Measurements from ENCODE around the gene PDGFA.

PDGFA gene

DNA sequence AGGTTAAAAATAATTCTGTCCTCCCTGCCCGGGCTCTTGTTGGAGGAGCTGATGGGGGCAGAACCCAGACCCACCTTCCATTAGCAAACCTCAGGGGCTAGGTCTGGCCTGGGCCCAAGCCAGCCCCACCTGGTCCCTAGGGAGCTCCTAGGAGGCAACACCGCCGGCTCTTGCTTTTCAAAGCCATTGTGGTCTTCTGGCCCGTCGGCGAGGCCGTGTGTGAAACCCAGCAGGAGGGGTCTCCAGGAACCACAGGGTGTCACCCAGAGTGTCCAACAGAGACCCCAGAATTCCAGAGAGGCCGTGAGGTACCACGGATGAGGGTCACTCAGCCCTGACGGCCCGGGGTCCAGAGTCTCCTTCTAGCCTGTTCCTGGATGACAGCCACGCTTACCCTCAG lies 16.6 kb upstream of the PDGFA start:
- DNase-seq (ENCODE audit: low read depth) = no peak

DNA sequence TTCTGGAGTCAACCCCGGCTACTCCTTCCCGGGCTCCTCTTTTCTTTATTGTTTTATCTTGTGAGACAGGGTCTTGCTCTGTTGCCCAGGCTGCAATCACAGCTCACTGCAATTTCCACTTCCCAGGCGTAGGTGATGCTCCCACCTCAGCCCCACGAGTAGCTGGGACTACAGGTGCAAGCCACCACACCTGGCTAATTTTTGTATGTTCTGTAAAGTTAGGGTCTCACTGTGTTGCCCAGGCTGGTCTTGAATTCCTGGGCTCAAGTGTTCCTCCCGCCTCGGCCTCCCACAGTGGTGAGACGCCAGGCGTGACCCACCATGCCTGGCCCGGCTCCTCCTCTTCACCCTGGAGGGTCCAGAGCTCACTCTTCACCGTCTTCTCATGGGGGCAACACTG lies 15.3 kb upstream of the PDGFA start:
- DNase-seq (ENCODE audit: low read depth) = no peak

DNA sequence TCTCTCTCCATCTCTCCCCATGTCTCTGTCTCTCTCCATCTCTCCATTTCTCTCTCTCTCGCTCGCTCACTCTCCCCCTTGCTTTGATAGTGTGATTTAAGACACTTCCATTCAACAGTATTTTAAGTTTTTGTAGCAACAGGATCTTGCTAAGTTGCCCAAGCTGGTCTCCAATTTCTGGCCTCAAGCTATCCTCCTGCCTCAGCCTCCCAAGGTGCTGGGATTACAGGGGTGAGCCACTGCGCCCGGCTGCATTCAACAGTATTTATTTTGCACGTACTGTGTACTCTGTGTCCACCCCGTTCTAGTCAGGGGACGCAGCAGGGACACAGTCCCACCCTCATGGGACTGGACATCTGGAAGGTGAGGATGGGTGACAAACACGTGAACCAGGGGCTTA lies 14.4 kb upstream of the PDGFA start:
- DNase-seq (ENCODE audit: low read depth) = no peak

DNA sequence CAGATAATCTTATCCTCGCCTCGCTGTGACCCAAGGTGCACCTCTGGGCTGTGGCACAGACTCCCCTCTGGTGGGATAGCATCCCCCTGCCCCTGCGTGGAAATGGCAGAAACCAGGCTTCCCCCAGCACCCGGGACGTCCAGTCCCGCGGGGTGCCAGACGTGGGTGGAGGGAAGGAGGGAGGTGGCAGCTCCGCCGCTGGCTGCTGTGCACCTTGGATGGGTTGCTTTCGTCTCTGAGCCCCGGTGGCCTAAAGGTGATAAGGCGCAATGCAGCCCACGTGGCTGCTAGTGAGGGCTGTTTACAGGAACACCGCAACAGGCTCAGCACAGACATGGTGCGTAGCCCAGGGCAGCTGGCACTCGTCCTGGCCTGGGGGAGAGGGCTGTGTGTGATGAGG lies 13.6 kb upstream of the PDGFA start:
- no peak for DNase-seq (ENCODE audit: low read depth)

GRCh38 chr7:532379-533143 lies 12.9 kb upstream of the PDGFA start:
- no peak for DNase-seq (ENCODE audit: low read depth)

DNA sequence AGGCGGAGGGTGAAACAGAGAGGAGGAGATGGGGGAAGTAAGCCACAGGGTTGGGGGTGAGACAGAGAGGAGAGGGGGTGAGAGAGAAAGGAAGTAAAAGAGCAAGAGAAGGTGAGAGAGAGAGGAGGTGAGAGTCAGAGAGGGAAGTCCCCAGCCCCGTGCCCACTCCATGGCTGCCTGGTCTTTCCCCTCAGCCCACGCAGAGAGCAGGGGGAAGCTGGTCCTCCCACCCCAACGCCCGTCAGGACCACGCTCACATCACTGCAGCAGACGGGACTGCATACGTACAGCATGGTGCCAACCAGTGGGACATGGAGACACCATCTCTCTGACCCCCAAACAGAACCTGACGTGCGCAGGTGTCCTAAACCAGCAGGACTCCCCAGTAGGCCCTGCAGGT lies 12.1 kb upstream of the PDGFA start:
- DNase-seq (ENCODE audit: low read depth) = no peak

GRCh38 chr7:528451-528850 lies 8.8 kb upstream of the PDGFA start:
- DNase-seq (ENCODE audit: low read depth) = no peak

DNA sequence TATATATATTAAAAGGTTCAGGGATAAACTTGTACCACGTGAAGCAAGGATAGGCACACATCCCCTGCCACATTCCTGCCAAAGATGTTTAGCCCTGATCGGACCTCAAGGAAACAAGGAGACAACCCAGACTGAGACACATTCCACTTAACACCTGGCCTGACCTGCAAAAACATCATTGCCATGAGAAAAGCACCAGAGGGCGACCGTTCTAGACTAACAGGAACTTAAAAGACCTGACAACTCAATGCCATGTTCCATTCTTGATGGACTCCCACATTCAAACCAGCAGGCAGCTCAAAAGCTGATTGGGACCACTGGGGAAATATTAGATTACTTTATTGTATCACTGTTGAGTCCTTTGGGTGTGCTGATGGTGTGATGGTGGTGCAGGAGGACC lies 8.1 kb upstream of the PDGFA start:
- DNase-seq (ENCODE audit: low read depth) = no peak

- DNase-seq (ENCODE audit: low read depth) = no peak
Measured at GRCh38 chr7:526460-527034, 6.9 kb upstream of the PDGFA start.

DNA sequence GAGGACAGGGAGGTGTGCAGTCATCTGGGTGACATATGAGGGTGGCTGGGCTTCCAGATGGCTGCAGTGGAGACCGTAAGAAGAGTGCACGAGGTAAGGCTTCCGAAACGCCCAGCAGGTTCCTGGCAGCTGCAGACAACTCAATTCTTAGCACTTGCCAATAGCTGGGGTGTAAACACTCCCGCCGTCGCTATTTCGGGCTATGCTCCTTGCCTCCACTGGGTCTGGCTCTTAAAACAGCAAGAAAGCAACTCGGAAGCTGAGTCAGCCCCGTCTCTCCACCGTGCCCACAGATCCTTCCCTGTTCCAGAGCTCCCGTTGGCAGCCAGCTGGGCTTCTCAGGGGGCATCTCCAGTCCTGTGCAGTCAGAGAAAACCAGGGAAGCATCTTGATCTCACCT lies 6.1 kb upstream of the PDGFA start:
- DNase-seq (ENCODE audit: low read depth) = no peak

DNA sequence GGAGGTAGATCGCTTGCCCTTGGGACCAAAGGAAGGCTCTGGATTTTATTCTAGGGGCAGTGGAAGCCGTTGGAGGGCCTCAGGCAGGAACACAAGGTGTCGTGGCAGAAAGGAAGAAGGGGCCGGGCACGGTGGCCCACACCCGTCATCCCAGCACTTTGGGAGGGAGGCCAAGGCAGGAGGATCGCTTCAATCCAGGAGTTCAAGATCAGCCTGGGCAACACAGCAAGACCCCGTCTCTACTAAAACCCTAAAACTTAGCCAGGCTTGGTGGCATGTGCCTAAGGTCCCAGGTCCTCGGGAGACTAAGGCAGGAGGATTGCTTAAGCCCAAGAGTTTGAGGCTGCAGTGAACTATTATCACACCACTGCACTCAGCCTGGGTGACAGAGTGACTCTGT lies 5.2 kb upstream of the PDGFA start:
- no peak for DNase-seq (ENCODE audit: low read depth)

DNA sequence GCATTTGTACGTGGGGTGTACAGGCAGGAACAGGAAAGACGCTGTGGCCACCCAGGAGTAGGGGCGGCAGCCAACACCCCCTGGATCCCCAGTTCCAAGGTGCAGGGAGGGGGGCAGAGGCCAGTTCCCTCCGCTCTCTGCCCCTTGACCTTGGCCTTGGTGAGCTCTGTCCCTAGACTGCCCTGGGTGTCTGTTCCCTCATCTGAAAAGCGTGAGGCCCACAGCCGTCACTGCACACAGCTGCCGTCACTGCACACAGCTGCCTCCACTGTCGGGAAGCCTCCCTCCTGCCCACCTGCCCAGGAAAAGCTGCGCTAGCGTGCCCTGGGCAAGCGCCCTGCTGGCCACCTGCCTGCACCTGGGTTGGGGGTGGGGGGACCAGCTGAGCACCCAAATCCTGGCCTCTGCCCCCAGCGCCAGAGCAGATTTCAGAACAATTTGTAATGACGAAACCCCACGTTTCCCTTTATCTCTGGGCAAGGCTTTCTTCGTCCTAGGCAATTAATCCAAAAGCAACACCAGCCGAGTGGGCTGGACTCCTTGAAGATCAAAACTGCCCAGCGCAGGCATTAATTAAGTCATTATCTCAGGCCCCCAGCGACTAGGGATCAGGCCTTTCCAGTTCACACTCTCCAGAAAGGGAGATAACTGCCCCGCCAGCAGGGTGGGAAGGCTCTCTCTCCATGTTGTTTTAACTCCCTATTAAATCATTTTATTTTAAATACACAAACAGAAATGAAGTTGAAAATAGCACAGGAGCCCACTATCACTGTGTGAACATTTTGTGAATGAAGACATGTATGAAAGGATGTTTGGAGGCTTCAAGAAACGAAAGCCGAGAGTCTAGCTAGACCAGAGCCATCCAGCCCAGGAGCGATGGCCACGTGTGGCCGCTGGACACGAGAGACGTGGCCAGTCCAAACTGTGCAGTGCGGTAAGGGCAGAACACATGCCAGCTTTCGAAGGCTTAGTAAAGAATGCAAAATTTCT lies 4.0 kb upstream of the PDGFA start:
- no peak for DNase-seq (ENCODE audit: low read depth)

- DNase-seq (ENCODE audit: low read depth) = no peak
Measured at GRCh38 chr7:522951-523314, 3.3 kb upstream of the PDGFA start.

DNA sequence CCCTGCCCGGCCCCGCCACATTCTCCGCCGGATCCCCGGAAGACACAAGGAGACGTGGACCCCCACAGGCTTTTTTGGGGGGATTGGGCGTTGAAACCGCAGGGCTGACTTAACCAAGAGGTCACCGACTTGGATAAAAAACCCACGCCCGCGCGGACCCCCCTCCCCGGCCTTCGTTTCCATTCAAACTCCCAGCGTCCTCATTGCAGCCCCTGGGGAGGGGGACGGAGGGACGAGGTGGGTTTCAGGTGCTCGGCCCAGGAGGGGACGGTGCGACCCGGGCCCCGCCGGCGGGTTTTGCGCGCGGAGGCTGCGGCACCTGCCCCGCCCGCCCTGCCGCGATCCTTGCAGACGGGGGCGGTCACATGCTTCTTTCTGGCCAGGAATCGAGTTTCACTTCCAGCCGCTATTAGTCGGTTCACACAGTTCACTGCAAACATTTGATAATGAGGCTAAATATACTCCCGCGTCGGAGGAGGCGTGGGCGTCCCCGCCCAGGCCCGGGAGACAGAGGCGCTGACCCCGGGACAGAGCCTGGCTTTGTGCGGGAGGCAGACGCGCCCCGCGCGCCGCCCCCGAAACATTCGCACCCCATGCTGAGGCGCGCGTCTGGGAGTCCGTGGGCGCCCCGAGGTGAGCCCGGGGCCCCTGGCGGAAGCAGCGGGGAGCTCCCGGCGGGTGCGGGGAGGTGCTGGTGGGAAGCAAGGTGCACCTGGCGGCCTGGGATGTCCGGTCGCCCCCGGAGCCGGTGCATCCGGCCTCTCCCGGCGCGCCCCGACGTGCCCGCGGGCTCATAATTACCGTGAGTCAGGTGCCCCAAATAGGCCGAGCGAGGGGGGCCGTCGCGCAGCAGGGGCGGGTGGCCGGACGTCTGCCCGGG lies 2.7 kb upstream of the PDGFA start:
- no peak for DNase-seq (ENCODE audit: low read depth)

DNA sequence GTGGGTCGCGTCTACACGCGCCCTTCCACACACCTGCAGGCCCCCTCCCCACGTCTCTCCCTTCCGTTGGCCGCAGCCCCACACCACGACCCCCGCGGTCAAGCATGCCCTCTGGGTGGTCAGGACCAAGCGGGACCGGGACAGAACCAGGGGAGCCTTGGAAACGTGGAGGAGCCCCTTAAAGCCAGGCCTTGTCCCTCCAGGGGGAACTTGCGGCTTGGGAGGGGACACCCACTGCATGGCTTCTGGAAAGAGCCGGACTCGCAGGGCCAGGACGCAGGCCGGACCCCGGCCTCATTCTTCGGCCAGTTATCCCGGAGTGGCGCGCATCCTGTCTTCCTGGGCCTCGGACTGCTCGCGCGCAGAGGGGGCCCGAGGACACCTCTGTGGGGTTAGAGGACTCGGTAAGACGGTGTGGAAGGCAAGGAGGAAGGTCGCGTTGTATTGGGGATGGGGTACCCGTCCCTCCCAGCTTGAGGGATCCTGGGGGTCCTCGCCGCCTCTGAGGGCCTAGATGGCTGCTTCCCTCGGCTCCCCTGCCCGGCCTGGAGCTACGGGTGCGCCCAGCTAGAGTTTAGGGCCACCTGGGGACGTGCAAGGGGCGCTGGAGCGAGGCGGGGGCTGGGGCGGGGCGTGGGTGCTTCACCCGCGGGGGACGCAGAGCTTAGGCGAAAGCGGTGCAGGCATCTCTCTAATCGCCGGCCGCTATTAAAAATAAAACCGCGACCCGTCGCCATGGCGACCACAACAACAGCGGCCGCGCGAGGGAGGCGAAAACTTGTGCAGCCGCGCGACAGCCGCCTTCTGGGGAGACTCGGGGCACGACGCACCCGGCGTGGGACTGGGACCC lies 1.8 kb upstream of the PDGFA start:
- DNase-seq (ENCODE audit: low read depth) = no peak

DNA sequence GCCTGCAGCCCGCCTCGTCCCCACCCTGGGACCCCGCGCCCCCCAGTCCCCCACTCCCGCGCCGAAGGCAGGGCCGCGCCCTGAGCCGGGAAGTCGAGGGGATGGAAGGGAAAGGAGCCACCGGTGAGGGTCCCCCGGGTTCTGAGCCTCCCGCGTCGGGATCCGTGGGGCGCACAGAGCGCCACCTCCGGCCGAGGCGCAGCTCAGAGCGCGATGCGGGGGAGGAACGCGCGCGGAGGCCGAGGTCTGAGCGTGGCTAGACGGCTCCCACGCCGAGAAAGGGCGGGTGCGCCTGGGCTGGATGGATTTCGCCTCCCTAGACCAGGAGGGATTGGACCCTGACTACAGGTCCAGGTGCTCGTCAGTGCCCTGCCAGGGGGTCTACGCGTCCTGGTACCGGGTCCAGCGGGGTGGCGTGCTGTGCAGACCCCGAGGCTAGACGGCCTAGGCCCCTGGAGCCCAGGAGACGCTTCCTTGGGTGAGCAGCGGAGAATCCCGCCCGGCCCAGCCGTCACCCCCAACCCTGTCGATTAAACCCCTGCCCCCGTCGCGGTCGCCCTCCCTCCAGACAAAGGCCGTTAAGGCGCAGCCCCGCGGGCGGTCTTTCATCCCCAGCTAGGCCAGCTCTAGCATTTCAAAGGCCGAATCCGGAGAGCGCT lies 986 bp upstream of the PDGFA start:
- no peak for DNase-seq (ENCODE audit: low read depth)

DNA sequence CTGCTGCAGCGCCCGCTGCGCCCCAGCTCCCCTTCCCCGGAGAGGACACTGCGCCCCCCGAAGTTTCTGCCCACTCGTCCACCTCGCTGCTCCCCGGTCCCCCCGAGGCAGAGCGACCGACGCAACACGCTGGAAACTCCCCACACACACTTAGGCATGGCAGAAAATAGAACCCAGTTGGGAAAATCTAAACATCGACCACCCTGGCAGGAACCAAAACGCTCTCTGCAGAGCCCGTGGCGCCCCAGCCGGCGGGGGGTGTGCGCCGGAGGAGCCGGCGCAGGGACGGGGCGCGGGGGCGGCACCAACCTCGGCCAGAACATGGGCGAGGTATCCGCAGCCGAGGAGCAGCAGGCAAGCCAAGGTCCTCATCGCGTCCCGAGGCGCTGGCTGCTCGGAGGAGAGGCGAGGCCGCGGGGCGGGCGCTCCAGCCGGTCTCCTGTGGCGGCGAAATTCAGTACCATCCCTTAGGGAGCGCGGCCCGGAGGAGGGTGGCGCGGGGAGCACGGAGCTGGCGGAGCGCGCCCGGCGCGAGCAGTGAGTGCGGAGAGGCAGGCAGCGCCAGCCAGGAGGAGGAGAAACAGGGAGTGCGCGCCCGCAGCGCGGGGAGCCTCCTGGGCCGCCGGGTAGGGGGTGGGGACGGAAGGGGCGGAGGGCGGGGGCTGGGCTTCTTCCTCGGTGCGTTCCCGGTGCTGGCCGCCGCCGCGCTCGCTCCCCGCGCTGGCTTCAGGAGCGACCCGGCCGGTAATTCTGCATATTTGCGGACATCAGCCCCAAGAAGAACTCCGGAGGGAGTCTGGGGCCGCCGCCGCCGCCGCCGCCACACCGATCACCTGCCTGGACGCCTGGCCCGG lies 789 bp downstream of the PDGFA start:
- no peak for DNase-seq (ENCODE audit: low read depth)

DNA sequence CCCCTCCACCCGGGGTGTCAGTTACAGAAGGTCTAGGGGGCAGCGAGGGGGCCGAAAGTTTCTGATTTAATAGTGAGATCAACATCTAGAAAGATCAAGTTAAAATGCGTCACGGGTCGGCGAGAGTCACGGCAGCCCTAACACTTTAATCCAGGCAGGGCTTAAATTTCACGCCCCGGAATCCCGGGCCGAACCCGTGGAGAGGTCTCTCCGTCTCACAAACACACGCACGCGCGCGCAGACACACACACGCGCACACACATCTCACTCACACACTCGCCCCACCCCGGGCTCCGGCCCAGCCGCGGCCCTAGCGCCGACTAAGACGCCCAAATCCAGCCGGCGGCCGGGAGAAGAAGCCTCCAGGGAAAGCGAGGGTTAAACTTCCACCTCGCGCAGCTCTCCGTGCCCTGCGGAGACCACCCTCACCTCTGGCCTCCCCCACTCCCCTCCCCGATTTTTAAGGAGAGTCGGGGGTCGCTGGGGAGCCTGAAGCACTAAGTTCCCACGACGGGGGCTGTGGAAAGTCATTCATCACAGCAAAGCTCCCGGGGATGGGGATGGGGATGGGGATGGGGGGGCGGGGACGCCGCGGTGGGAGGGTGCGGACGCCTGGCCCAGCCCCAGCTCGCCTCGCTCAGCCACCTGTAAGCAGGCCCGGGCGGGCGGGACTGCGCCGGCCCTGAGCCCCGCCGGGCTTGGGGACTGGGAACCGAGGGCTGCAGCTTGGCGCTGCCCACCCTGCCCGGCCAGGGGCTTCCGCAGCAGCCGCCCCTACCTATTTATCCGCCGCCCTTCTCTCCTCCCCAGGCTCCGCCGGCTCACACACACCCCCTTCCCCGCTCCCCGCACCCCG lies 1.6 kb downstream of the PDGFA start:
- no peak for DNase-seq (ENCODE audit: low read depth)
